ENCODE data around the gene ACAP3. TPM values are rescaled to one million over a fixed set of nuclear protein-coding genes. Genes with fewer than 3 reads are reported as not detected.

ACAP3 gene
- total RNA-seq, 1 experiment from 2014 or later, result 27.4 TPM

GRCh38 chr1:1243266-1243660, 64.5 kb downstream of the ACAP3 start:
- H3K36me3 ChIP-seq, result no peaks in the 10 kb centered on the region
- H3K4me3 ChIP-seq, result no peak overlapping the region
- H3K4me1 ChIP-seq, result peaks cover 7% of the 10 kb centered on the region
- no peak for DNase-seq
- H3K27ac ChIP-seq, result no peak overlapping the region
- peaks cover 45% of the 10 kb centered on the region for H3K27me3 ChIP-seq
- no peaks in the 10 kb centered on the region for H3K9me3 ChIP-seq (replicated peaks)

DNA sequence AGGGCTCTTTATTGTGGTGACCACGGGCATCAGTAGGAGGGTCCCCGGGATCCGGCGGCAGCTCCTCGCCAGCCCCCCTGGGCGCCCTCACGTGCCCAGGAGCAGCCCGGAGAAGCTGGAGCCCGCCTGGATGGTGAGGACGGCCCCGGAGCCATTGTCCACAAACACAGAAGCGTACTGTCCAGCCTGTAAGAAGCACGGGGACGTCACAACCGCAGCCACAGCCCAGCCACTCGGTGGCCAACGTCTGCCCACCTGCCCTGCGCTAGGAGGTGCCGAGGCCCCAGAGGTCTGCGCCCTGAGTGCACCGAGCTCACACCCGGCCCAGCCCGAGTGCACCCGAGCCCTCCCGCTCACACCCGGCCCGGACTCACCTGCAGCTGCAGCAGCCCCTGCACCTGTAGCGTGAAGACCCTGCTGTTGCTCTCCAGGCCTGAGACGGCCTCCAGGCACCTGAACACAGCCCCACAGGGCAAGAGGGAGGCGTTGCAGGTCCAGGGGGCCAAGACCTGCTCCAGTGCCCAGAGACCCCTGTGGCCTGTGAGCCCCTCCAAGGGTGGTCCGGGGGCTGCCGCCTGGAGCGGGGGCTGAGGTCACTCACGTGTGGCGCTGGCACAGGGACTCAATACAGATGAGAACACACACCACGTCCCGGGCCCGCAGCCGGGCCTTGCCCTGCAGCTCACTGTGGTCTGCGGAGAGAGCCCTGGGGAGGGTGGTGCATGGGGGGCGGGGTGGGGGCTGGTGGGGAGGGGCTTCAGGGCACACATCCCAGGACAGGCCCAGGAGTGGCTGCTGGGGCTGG, 65.1 kb downstream of the ACAP3 start:
- Histone ChIP-seq H3K27ac (no peak overlapping the region), H3K4me3 (no peak overlapping the region), H3K27me3 (peaks cover 51% of the 10 kb centered on the region), H3K9me3 (replicated peaks) (no peaks in the 10 kb centered on the region), H3K36me3 (no peaks in the 10 kb centered on the region), H3K4me1 (peaks cover 13% of the 10 kb centered on the region)
- DNase-seq, result no peak

Other genes starting within 250 kb of the ACAP3 start
- not detected in 2 replicates for gene RNF223, start 233.6 kb downstream of the ACAP3 start, total RNA-seq (2014; rRNA removed; shearing (Covaris generic))
- 19.9 and 20.8 TPM in 2 replicates for gene C1orf159, start 191.8 kb downstream of the ACAP3 start, total RNA-seq (2014; rRNA removed; shearing (Covaris generic))
- 0.42 and 0.73 TPM in 2 replicates for gene TTLL10, start 134.1 kb downstream of the ACAP3 start, total RNA-seq (2014; rRNA removed; shearing (Covaris generic))
- gene TNFRSF18, start 101.3 kb downstream of the ACAP3 start, total RNA-seq (2014; rRNA removed; shearing (Covaris generic)), result 0.33 and 0.93 TPM in 2 replicates
- 2.8 and 4.7 TPM in 2 replicates for gene TNFRSF4, start 93.8 kb downstream of the ACAP3 start, total RNA-seq (2014; rRNA removed; shearing (Covaris generic))
- 86.7 and 87.1 TPM in 2 replicates for gene SDF4, start 75.9 kb downstream of the ACAP3 start, total RNA-seq (2014; rRNA removed; shearing (Covaris generic))
- 32.4 and 33.4 TPM in 2 replicates for gene B3GALT6, start 75.7 kb downstream of the ACAP3 start, total RNA-seq (2014; rRNA removed; shearing (Covaris generic))
- 0.30 TPM in 1 of 2 replicates, not detected in the other for gene C1QTNF12, start 61.2 kb downstream of the ACAP3 start, total RNA-seq (2014; rRNA removed; shearing (Covaris generic))
- gene UBE2J2, start 34.1 kb downstream of the ACAP3 start, total RNA-seq (2014; rRNA removed; shearing (Covaris generic)), result 109 and 115 TPM in 2 replicates
- 1.1 and 2.2 TPM in 2 replicates for gene SCNN1D, start 27.5 kb downstream of the ACAP3 start, total RNA-seq (2014; rRNA removed; shearing (Covaris generic))
- 23.9 and 25.3 TPM in 2 replicates for gene PUSL1, start 667 bp upstream of the ACAP3 start, total RNA-seq (2014; rRNA removed; shearing (Covaris generic))
- 66.0 and 78.7 TPM in 2 replicates for gene INTS11, start 16.7 kb upstream of the ACAP3 start, total RNA-seq (2014; rRNA removed; shearing (Covaris generic))
- gene CPTP, start 16.9 kb upstream of the ACAP3 start, total RNA-seq (2014; rRNA removed; shearing (Covaris generic)), result 22.1 and 22.3 TPM in 2 replicates
- 0.15 and 0.47 TPM in 2 replicates for gene TAS1R3, start 23.4 kb upstream of the ACAP3 start, total RNA-seq (2014; rRNA removed; shearing (Covaris generic))
- 45.8 and 52.5 TPM in 2 replicates for gene DVL1, start 41.5 kb upstream of the ACAP3 start, total RNA-seq (2014; rRNA removed; shearing (Covaris generic))
- 11.3 and 13.8 TPM in 2 replicates for gene MXRA8, start 50.6 kb upstream of the ACAP3 start, total RNA-seq (2014; rRNA removed; shearing (Covaris generic))
- gene AURKAIP1, start 67.3 kb upstream of the ACAP3 start, total RNA-seq (2014; rRNA removed; shearing (Covaris generic)), result 177 and 208 TPM in 2 replicates
- 124 and 196 TPM in 2 replicates for gene CCNL2, start 91.4 kb upstream of the ACAP3 start, total RNA-seq (2014; rRNA removed; shearing (Covaris generic))
- gene MRPL20, start 99.4 kb upstream of the ACAP3 start, total RNA-seq (2014; rRNA removed; shearing (Covaris generic)), result 229 and 236 TPM in 2 replicates
- 6.1 and 6.2 TPM in 2 replicates for gene ANKRD65, start 113.3 kb upstream of the ACAP3 start, total RNA-seq (2014; rRNA removed; shearing (Covaris generic))
- 0.58 and 3.3 TPM in 2 replicates for gene VWA1, start 127.8 kb upstream of the ACAP3 start, total RNA-seq (2014; rRNA removed; shearing (Covaris generic))
- gene ATAD3C, start 141.8 kb upstream of the ACAP3 start, total RNA-seq (2014; rRNA removed; shearing (Covaris generic)), result 0.20 TPM in 1 of 2 replicates, not detected in the other
- 53.1 and 55.5 TPM in 2 replicates for gene ATAD3B, start 163.8 kb upstream of the ACAP3 start, total RNA-seq (2014; rRNA removed; shearing (Covaris generic))
- gene ATAD3A, start 204.2 kb upstream of the ACAP3 start, total RNA-seq (2014; rRNA removed; shearing (Covaris generic)), result 72.6 and 74.7 TPM in 2 replicates
- 1.5 and 1.9 TPM in 2 replicates for gene TMEM240, start 232.7 kb upstream of the ACAP3 start, total RNA-seq (2014; rRNA removed; shearing (Covaris generic))